HG03175 (cell line): ENCODE measurements around the gene ARAP1.

Source experiments
- ATAC-seq: cut with Tn5 transposase; IDR thresholded peaks from one replicate; pipeline ENCODE4 v1.9.1; 2021; ENCODE audit warnings: mild to moderate bottlenecking, moderate library complexity; ENCODE audit not compliant: unreplicated experiment

Gene ARAP1

GRCh38 chr11:72780296-72781062 lies 28.3 kb upstream of the ARAP1 start:
- no peak for ATAC-seq

GRCh38 chr11:72779495-72780128 lies 27.4 kb upstream of the ARAP1 start:
- ATAC-seq, result no peak

DNA sequence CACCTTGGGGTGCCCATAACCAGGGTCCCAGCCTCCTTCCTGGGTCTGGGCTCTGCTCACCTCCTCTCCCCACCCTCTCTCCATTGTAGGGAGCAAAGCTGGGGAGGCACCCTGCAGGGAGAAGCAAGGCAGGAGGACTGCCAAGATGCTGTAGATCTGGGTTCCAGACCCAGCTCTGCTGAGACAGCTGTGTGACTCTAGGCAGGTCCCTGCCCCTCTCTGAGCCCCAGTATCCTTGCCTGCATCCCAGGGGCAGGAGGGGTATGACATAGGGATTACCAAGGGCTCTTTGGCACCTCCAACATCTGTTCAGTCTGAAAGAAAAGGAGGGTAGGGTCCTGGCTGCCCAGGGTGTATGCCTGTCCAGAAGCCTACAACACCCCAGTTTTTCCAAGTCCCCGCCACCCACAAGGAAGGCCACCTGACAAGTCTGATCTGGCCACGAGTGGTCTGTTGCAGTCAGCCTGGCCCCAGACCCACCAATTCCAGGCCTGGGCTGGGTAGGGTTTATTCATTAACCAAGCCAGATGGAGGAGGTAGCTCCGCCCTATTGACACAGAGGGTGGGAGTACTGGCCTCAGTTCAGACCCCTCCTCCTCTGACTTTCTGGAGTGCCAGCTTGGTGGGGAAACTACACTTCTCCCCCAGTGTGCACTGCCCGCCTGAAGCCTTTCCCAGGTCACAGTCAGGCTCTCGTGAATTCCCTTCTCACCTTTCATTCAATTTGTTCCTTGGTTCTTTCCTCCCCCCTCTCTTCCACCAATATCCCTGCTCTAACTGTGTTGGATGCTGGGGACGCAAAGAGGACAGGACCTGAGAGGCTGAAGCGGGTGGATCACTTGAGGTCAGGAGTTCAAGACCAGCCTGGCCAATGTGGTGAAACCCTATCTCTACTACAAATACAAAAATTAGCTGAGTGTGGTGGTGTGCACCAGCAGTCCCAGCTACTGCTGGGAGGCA lies 26.6 kb upstream of the ARAP1 start:
- ATAC-seq, result no peak

- no peak for ATAC-seq
Measured at GRCh38 chr11:72777755-72778278, 25.6 kb upstream of the ARAP1 start.

DNA sequence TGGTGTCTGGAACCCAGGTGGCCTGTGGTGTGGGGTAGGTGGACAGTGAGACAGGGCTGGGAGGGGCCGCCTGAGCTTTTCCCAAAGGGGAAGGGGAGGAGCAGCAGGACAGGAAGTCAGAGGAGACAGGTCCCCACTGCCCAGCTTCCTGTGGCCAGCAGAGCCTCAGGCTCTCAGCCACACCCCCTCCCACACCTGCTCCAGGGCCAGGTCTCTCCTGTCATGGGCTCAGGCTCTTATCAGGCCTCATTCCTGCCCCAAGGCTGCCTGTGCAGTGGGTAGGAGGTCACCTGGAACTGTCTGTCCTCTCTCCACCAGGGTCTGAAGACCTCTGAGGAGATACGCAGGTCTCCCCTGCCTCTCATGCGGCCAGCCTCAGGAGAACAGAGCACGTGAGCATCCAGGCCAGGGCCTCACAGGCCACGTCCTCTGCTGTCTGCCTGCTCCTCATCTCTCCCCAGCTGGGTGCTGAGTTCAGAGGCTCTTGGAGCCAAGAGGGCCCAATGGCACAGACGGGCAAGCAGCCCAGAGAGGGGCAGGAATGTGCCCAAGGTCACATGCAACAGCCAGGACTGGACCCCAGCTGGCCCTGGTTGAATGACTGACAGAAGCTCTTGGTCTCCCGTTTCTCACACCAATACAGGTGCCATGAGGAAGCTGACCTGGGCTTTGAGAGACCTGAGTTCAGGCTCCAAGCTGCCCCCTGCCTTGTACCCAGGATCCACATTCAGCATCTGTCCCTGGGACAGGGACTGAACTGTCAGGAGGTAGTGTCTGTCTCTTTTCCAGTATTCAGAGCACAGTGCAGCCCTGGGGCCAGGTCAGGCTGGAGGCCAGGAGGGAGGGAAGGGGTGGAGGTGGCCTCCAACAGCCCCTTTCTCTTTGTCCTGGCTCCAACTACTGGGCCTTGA lies 24.9 kb upstream of the ARAP1 start:
- no peak for ATAC-seq

- ATAC-seq, result no peak
Measured at GRCh38 chr11:72776117-72776843, 24.1 kb upstream of the ARAP1 start.

DNA sequence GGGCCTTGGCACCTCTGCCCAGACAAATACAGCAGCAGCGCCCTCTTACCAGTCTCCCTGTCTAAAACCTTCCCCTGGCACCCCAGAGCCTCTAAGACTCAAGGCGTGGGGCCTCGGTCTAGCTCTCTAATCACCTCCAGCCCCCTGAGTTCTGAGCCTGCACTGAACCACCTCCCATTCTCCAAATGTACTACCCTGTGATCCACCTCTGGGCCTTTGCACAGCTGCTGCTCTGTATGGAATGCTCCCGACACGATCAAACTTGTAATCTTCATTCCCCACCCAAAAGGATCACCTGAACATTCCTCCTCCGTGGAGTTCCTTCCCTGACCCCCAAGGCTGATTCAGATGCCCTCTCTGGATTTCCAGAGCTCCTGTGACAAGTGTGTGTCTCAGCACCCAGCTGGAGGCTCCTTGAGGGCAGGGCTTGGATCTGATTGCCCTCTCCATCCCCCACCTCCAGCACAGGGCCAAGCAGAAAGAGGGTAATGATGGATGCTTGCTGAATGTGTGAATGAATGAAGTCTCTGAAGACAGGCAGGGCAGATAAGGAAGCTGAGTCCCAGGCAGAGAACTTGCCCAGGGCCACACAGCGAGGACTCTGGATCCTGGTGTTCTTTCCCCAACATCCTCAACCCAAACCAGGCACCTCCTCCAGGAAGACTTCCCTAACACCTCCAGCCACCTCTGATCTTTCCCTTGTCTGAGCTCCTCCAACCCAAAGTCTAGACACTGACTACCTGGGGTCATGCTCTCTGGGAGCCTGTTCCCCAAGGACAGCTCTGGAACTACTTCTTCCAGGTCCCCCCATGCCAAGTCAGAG lies 23.3 kb upstream of the ARAP1 start:
- no peak for ATAC-seq

DNA sequence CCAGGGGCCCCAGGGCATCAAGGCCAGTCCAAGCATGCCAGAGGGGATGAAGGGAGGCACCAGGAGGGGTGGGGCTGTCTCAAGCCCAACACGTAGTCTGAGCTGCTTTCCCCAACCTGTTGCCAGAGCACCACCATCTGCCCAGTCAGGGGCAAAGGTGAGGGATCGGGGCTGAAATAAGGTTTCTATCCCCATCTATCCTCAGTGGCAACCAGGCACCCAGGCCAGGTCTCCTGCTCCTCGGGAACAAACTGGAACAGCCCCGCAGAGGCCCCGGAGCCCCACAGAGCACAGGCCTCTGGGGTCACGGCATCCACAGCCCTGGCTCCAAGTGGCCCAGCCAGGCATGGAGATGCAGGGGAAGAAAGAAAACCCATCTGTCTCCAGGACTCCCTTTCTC lies 22.3 kb upstream of the ARAP1 start:
- ATAC-seq, result no peak

GRCh38 chr11:72773696-72774095 lies 21.5 kb upstream of the ARAP1 start:
- no peak for ATAC-seq

DNA sequence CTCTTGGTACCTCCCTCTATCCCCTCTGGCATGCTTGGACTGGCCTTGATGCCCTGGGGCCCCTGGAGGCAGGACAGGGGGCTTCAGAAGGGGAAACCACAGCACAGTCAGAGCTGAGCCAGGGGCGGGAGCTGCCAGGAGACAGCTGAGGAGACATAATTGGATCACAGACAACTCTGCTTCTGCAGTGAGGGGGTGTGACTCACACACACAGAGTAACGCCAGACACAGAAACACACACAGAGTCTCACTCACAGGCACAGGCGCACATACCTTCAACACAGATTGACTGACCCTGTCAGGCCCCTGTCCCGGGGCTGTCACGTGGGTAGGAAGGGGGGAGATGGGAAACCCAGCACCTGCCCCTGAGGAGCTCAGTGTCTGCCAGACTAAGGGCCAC lies 21.1 kb upstream of the ARAP1 start:
- ATAC-seq, result no peak

DNA sequence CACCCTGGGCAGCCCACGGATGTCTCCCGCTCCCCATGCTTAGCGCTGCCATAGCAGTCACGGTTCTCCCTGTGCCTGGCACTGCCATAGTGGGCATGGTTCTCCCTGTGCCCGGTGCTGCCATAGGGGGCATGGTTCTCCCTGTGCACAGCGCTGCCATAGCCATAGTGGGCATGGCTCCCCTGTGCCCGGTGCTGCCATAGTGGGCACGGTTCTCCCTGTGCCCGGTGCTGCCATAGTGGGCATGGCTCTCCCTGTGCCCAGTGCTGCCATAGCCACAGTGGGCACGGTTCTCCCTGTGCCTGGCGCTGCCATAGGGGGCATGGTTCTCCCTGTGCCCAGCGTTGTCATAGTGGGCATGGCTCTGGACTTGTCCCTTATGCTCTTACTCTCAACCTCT lies 19.9 kb upstream of the ARAP1 start:
- ATAC-seq, result no peak

DNA sequence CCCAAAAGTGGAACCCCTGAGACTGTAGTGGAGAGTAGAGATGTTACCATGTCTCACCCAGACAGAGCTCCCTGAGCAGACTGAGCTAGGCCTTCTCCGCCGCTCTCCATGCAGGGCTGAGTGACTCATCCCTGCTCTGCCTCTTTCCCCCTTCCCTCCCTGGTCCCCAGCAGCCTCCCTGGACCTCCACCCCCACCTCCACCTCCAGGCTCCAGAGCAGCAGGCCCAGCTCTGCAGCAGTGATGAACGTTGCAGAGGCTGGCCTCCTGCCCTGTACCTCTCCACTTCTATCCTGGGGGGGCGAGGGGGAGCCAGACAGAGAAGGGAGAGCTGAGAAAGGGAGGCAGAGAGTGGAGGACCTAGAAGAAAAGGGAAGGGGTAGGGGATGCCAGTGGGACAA lies 19.3 kb upstream of the ARAP1 start:
- ATAC-seq, result no peak

DNA sequence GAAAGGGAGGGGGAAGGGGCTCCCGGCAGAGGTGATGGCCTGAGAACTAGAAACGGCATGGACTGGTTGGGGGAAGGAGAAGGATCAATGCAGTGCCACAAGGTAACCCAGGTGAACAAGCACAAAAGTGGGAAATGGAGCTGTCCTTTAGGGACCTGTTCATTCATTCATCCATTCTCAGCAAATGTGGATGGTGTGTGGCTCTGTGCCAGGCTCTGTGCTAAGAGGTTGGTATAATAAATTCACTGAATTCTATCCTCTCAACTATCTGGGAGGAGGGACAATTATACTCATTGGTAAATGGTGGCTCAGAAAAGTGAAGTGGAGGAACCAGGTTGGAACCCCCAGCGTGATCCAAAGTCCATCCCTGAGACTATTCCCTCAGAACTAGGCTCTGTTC lies 18.6 kb upstream of the ARAP1 start:
- ATAC-seq, result no peak

DNA sequence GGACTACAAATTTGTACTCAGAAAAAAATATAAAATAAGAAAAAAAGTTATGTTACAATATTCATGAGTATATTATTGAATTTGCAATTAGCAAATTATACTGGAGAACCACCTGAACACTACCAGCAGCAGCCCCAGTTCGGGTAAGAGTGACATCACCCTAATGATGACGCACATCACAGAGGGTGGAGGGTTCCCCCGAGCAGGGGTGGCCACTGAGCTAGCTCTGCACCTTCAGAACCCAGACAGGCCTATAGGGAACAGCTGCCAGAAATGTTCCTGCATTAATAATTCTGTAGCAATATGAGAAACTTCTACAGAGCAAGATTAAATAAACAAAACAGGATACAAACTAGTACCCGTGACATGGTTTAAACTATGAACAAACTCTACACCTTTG lies 17.5 kb upstream of the ARAP1 start:
- no peak for ATAC-seq

DNA sequence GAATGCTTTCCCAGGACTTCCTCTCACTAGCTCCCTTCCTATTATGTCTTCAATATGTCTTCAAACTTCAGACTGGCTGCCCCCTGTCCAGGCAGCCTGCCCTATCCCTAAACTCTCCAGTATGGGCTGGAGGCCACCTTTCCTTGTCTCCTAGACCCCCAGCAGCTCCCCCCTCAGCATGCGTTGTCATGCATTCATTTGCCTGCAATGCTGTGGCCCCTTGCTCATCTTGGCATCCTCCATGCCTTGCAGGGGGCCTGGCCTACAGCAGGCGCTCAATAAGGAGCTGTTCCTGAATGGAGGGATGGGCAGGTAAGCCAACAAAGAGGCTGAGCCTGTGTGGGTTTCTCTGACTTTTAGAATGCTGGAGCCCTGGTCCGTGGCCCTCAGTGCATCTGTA lies 16.4 kb upstream of the ARAP1 start:
- no peak for ATAC-seq

GRCh38 chr11:72767203-72768062 lies 15.2 kb upstream of the ARAP1 start:
- ATAC-seq, result no peak

- no peak for ATAC-seq
Measured at GRCh38 chr11:72766152-72766902, 14.1 kb upstream of the ARAP1 start.
